ENCODE results near the gene FRY. TPM values are rescaled to one million over a fixed set of nuclear protein-coding genes. Genes with fewer than 3 reads are reported as not detected.

The FRY gene
- total RNA-seq, 1 experiment from 2014 or later = 1.3 TPM

DNA sequence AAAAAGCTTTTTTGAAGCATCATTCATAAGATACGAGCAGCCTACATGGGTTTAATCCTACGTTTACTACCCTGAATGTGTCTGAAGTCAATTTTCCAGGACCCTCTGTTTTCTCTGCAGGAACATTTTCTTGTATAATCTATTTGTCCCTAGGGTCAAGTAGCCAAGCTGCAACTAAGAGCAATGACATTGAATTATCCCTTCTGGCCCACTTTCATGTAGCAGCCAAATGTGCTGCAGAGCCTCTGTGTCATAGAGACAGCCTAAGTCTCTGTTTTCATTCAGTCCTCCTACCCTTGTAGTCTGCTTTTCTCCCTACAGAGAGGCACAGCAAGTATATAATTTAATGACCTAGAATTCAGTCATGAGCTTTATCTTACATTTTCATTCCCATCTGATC, 201.5 kb downstream of the FRY start:
- DNase-seq (no peak), ATAC-seq (no peak)
- Histone ChIP-seq H3K4me1 (ENCODE audit: insufficient read depth, low read length) (no peaks in the 10 kb centered on the region), H3K4me3 (ENCODE audit: low read length) (no peak overlapping the region), H3K79me2 (ENCODE audit: low read length) (no peaks in the 10 kb centered on the region), H3K9me3 (ENCODE audit: low read length) (no peaks in the 10 kb centered on the region), H3K9me2 (replicated peaks; ENCODE audit: low read length) (no peaks in the 10 kb centered on the region), H4K20me1 (ENCODE audit: low read length) (no peaks in the 10 kb centered on the region), H3K36me3 (ENCODE audit: low read depth, low read length) (no peaks in the 10 kb centered on the region), H2AFZ (ENCODE audit: low read length) (no peak overlapping the region), H3K27ac (ENCODE audit: low read length) (no peak overlapping the region), H3K27me3 (ENCODE audit: low read length) (no peaks in the 10 kb centered on the region), H3F3A (ENCODE audit: low read length, unreplicated experiment) (no peaks in the 10 kb centered on the region), H3K4me2 (ENCODE audit: low read length) (no peak overlapping the region), H3K9ac (ENCODE audit: low read length) (no peak overlapping the region)
- TF ChIP-seq EZH2phosphoT487 (IDR thresholded peaks at IDR 0.05; ENCODE audit: borderline replicate concordance, low read length) = no peak
- TF ChIP-seq, protein P1, sequence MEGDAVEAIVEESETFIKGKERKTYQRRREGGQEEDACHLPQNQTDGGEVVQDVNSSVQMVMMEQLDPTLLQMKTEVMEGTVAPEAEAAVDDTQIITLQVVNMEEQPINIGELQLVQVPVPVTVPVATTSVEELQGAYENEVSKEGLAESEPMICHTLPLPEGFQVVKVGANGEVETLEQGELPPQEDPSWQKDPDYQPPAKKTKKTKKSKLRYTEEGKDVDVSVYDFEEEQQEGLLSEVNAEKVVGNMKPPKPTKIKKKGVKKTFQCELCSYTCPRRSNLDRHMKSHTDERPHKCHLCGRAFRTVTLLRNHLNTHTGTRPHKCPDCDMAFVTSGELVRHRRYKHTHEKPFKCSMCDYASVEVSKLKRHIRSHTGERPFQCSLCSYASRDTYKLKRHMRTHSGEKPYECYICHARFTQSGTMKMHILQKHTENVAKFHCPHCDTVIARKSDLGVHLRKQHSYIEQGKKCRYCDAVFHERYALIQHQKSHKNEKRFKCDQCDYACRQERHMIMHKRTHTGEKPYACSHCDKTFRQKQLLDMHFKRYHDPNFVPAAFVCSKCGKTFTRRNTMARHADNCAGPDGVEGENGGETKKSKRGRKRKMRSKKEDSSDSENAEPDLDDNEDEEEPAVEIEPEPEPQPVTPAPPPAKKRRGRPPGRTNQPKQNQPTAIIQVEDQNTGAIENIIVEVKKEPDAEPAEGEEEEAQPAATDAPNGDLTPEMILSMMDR (conservative IDR thresholded peaks at IDR 0.05; ENCODE audit: low read depth, low read length) = no peak
- no peak for TF ChIP-seq EZH2 (IDR thresholded peaks at IDR 0.05; ENCODE audit: low read length, unreplicated experiment)
- intact Hi-C loops (cut with micrococcal nuclease) = no loop called here
- ChIA-PET POLR2A (ENCODE audit: unreplicated experiment) (no interaction called here), CTCF (no interaction called here)
- BruUV-seq (replicated peaks) = no TSS peak

DNA sequence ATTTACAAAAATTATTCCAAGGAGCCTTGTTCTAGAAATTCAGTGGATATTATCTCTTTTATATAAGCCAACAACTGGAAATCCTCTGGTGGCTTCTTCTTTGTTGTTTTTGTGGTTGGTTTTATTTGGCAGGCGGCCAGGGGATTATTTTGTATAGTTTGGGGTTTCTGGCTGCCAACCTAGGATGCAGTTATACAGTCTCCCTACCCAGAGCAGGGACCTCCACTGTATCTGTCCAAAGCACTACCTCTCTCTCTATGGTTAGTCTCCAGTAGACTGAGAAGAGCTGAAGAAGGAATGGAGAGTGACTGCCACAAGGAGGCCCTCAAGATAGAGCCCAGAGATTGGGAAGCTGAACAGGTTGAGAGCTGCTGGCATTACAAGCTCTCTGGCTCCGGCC, 203.3 kb downstream of the FRY start:
- ChIA-PET POLR2A (ENCODE audit: unreplicated experiment) (no interaction called here), CTCF (no interaction called here)
- H3K4me1 ChIP-seq (ENCODE audit: insufficient read depth, low read length) = no peaks in the 10 kb centered on the region
- H3K9me3 ChIP-seq (ENCODE audit: low read length) = no peaks in the 10 kb centered on the region
- DNase-seq = no peak
- no peak for ATAC-seq
- H3F3A ChIP-seq (ENCODE audit: low read length, unreplicated experiment) = no peaks in the 10 kb centered on the region
- H3K4me2 ChIP-seq (ENCODE audit: low read length) = no peak overlapping the region
- no peaks in the 10 kb centered on the region for H3K9me2 ChIP-seq (replicated peaks; ENCODE audit: low read length)
- intact Hi-C loops (cut with micrococcal nuclease) = no loop called here
- no peak overlapping the region for H3K4me3 ChIP-seq (ENCODE audit: low read length)
- no peaks in the 10 kb centered on the region for H3K27me3 ChIP-seq (ENCODE audit: low read length)
- no peaks in the 10 kb centered on the region for H3K79me2 ChIP-seq (ENCODE audit: low read length)
- no peaks in the 10 kb centered on the region for H4K20me1 ChIP-seq (ENCODE audit: low read length)
- no peaks in the 10 kb centered on the region for H3K36me3 ChIP-seq (ENCODE audit: low read depth, low read length)
- no peak overlapping the region for H2AFZ ChIP-seq (ENCODE audit: low read length)
- TF ChIP-seq EZH2phosphoT487 (IDR thresholded peaks at IDR 0.05; ENCODE audit: borderline replicate concordance, low read length) = no peak
- no peak overlapping the region for H3K9ac ChIP-seq (ENCODE audit: low read length)
- BruUV-seq (replicated peaks) = no TSS peak
- H3K27ac ChIP-seq (ENCODE audit: low read length) = no peak overlapping the region

DNA sequence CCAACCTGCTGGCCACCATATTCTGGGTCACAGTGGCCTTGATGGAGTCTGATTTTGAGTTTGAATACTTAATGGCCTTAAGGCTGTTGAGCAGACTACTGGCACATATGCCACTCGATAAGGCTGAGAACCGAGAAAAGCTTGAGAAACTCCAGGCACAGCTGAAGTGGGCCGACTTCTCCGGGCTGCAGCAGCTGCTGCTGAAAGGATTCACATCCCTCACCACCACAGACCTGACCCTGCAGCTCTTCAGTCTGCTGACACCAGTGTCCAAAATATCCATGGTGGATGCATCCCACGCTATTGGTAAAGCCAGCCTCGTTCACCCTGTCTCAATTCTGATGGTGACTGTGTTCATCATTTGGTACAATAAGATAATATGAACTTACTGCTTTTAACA, 206.1 kb downstream of the FRY start:
- intact Hi-C loops (cut with micrococcal nuclease) = no loop called here
- Histone ChIP-seq H3K9me3 (ENCODE audit: low read length) (no peaks in the 10 kb centered on the region), H3K27ac (ENCODE audit: low read length) (no peak overlapping the region), H3F3A (ENCODE audit: low read length, unreplicated experiment) (no peaks in the 10 kb centered on the region), H3K4me2 (ENCODE audit: low read length) (no peak overlapping the region), H3K9me2 (replicated peaks; ENCODE audit: low read length) (no peaks in the 10 kb centered on the region), H4K20me1 (ENCODE audit: low read length) (no peaks in the 10 kb centered on the region), H3K4me3 (ENCODE audit: low read length) (no peak overlapping the region), H3K9ac (ENCODE audit: low read length) (no peak overlapping the region), H2AFZ (ENCODE audit: low read length) (no peak overlapping the region), H3K27me3 (ENCODE audit: low read length) (no peaks in the 10 kb centered on the region), H3K36me3 (ENCODE audit: low read depth, low read length) (no peaks in the 10 kb centered on the region), H3K79me2 (ENCODE audit: low read length) (no peaks in the 10 kb centered on the region), H3K4me1 (ENCODE audit: insufficient read depth, low read length) (no peaks in the 10 kb centered on the region)
- BruUV-seq (replicated peaks) = no TSS peak
- ChIA-PET POLR2A (ENCODE audit: unreplicated experiment) (no interaction called here), CTCF (no interaction called here)
- ATAC-seq = no peak
- no peak for DNase-seq
- TF ChIP-seq EZH2 (IDR thresholded peaks at IDR 0.05; ENCODE audit: low read length, unreplicated experiment) = no peak
- TF ChIP-seq, protein P1 (conservative IDR thresholded peaks at IDR 0.05; ENCODE audit: low read depth, low read length) = no peak
- no peak for TF ChIP-seq EZH2phosphoT487 (IDR thresholded peaks at IDR 0.05; ENCODE audit: borderline replicate concordance, low read length)

All from PC-3 (cell line).